Esophagus squamous epithelium (tissue), 5 donors: Measurements from ENCODE around the gene KIF26B. TPM values are rescaled to one million over a fixed set of nuclear protein-coding genes. Genes with fewer than 3 reads are reported as not detected.

Source experiments
- DNase-seq: peaks from one replicate; lab custom pipeline; 2025; lab: John Stamatoyannopoulos, UW
- H3K27ac ChIP-seq, 4 donors: fragments of 200-600 bp; sonication (generic); one replicate each; pipeline ENCODE4 v1.5.1; 2016 to 2019; ENCODE audit warnings: mild to moderate bottlenecking in 1 of 4
- H3K27me3 ChIP-seq, 4 donors: fragments of 200-600 bp; sonication (generic); 1 replicate in 3 of 4; 2 replicates in 1 of 4; pipeline versions ENCODE4 v1.5.1 to v1.6.0; 2017 to 2021; ENCODE audit warnings: antibody characterized with exemption in 1 of 4
- H3K36me3 ChIP-seq, 3 donors: fragments of 200-600 bp; sonication (generic); one replicate each; pipeline ENCODE4 v1.5.1; 2016 to 2019
- H3K4me1 ChIP-seq, 3 donors: fragments of 200-600 bp; sonication (generic); one replicate each; pipeline ENCODE4 v1.5.1; 2017 to 2019
- H3K4me3 ChIP-seq, 4 donors: fragments of 200-600 bp; sonication (generic); 1 replicate in 3 of 4; 2 replicates in 1 of 4; pipeline ENCODE4 v1.5.1; 2016 to 2019; ENCODE audit warnings: mild to moderate bottlenecking in 2 of 4, moderate library complexity in 1 of 4
- H3K9me3 ChIP-seq, 3 donors: fragments of 200-600 bp; sonication (generic); one replicate each; pipeline ENCODE4 v1.5.1; 2016 to 2019
- POLR2A ChIP-seq, 4 donors: fragments of 450-650 bp; IDR thresholded peaks; one replicate each; pipeline ENCODE4 v1.6.1; 2017; ENCODE audit warnings: antibody characterized with exemption in 4 of 4, mild to moderate bottlenecking in 4 of 4, moderate library complexity in 3 of 4
- WGBS, 2 donors: methylation state at CpG; one replicate each; pipeline ENCODE4 v1.1.5; 2018; 5-methylcytosine and 5-hydroxymethylcytosine counted together
- intact Hi-C: fragments of 100-400 bp; cut with DNase I; formaldehyde crosslinking; loops from one replicate; pipeline ENCODE4 v1.15.0; 2022
- total RNA-seq, 4 donors: library from RNA; depleted of rRNA; stranded (reverse); fragments of >200 nt; gene quantifications; one replicate each; pipeline ENCODE4 v1.1.0, GENCODE V29; 2016
- TF ChIP-seq, protein P1 (sequence below), 6 experiments: fragments of 450-650 bp in 4 of 6; fragments of 200-600 bp in 2 of 6; sonication (generic) in 2 of 6; IDR thresholded peaks; one replicate each; pipeline ENCODE4 v1.5.1; 2016 to 2019; ENCODE audit warnings: antibody characterized with exemption in 6 of 6, mild to moderate bottlenecking in 4 of 6, moderate library complexity in 4 of 6
- donor health status: DM: yes; HTN: yes; CAD: no.

The KIF26B gene
- total RNA-seq, 4 donors from 2014 or later, result 0.23 to 2.7 (median 1.0) TPM

DNA sequence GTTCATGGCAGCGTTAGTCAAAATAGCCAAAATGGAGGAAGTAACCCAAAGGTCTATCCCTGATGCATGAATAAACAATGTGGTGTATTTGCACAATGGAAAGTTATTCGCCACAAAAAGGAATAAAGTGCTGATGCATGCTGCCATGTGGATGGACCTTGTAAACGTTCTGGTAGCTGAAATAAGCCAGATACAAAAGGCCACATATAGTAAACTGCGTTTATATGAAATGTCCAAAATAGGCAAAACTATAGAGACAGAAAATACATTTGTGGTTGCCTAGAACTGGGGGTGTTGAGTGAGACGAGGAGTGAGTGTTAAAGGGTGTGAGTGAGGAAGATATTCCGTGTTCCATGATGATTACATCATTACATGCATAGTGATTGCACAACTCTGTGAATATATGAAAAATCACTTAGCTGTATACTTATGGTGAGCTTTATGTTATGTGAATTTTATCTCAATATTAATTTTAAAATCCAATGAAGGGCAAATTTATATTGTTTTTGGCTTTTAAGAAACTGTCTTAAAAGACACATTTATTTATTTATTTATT is 321.3 kb downstream of the KIF26B start:
- no peaks in the 10 kb centered on the region for H3K27me3 ChIP-seq
- no peaks in the 10 kb centered on the region for H3K9me3 ChIP-seq
- TF ChIP-seq, protein P1, sequence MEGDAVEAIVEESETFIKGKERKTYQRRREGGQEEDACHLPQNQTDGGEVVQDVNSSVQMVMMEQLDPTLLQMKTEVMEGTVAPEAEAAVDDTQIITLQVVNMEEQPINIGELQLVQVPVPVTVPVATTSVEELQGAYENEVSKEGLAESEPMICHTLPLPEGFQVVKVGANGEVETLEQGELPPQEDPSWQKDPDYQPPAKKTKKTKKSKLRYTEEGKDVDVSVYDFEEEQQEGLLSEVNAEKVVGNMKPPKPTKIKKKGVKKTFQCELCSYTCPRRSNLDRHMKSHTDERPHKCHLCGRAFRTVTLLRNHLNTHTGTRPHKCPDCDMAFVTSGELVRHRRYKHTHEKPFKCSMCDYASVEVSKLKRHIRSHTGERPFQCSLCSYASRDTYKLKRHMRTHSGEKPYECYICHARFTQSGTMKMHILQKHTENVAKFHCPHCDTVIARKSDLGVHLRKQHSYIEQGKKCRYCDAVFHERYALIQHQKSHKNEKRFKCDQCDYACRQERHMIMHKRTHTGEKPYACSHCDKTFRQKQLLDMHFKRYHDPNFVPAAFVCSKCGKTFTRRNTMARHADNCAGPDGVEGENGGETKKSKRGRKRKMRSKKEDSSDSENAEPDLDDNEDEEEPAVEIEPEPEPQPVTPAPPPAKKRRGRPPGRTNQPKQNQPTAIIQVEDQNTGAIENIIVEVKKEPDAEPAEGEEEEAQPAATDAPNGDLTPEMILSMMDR (IDR thresholded peaks at IDR 0.05), result no peak
- no peak for TF ChIP-seq POLR2A (IDR thresholded peaks at IDR 0.05)
- intact Hi-C loops, result no loop called here
- 61 to 77% methylated on average over 6 of the region's 6 CpGs for WGBS, 2 donors
- no peaks in the 10 kb centered on the region for H3K36me3 ChIP-seq
- H3K27ac ChIP-seq, result no peak overlapping the region
- no peaks in the 10 kb centered on the region for H3K4me1 ChIP-seq
- H3K4me3 ChIP-seq, result no peak overlapping the region
- DNase-seq, result no peak

- no peaks in the 10 kb centered on the region for H3K27me3 ChIP-seq
- DNase-seq, result no peak
- intact Hi-C loops, result no loop called here
- H3K9me3 ChIP-seq, result no peaks in the 10 kb centered on the region
- no peak overlapping the region for H3K27ac ChIP-seq
- H3K4me1 ChIP-seq, result no peaks in the 10 kb centered on the region
- H3K4me3 ChIP-seq, result no peak overlapping the region
- 66 to 86% methylated on average over 8 of the region's 8 CpGs for WGBS, 2 donors
- H3K36me3 ChIP-seq, result no peaks in the 10 kb centered on the region
- no peak for TF ChIP-seq POLR2A (IDR thresholded peaks at IDR 0.05)
- TF ChIP-seq, protein P1 (IDR thresholded peaks at IDR 0.05), result no peak
Observed at GRCh38 chr1:245477941-245478340, 323.2 kb downstream of the KIF26B start.

- TF ChIP-seq POLR2A (IDR thresholded peaks at IDR 0.05), result no peak
- TF ChIP-seq, protein P1 (IDR thresholded peaks at IDR 0.05), result no peak
- Histone ChIP-seq H3K27me3 (no peaks in the 10 kb centered on the region), H3K27ac (no peak overlapping the region), H3K36me3 (no peaks in the 10 kb centered on the region), H3K4me1 (no peaks in the 10 kb centered on the region), H3K9me3 (no peaks in the 10 kb centered on the region), H3K4me3 (no peak overlapping the region)
- intact Hi-C loops, result no loop called here
- no peak for DNase-seq
- 70 to 80% methylated on average over 6 of the region's 6 CpGs for WGBS, 2 donors
Observed at GRCh38 chr1:245480393-245481120, 325.8 kb downstream of the KIF26B start.

DNA sequence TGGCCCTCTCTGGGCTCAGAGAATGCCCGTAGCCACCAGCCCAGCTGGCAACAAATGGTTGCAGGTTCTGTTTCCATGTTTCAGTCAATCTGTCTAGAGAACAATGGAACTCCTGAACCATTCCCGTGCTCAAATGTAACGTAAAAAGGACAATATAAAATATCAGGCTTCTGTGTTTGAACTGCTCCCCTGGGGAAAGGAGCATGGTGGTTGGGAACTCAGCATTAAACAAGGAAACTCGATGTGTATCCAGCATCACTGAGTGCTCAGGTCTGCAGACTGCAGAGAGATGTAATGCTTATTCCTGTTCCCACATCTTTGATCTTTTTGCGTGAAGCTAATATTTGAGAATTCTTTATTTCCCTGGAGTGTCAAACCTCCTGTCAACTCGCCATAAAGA is 326.5 kb downstream of the KIF26B start:
- Histone ChIP-seq H3K27me3 (no peaks in the 10 kb centered on the region), H3K4me1 (no peaks in the 10 kb centered on the region), H3K9me3 (no peaks in the 10 kb centered on the region), H3K36me3 (no peaks in the 10 kb centered on the region), H3K4me3 (no peak overlapping the region), H3K27ac (no peak overlapping the region)
- DNase-seq, result no peak
- intact Hi-C loops, result no loop called here
- TF ChIP-seq, protein P1 (IDR thresholded peaks at IDR 0.05), result no peak
- TF ChIP-seq POLR2A (IDR thresholded peaks at IDR 0.05), result no peak
- 61 to 68% methylated on average over 6 of the region's 6 CpGs for WGBS, 2 donors

- Histone ChIP-seq H3K9me3 (no peaks in the 10 kb centered on the region), H3K36me3 (no peaks in the 10 kb centered on the region), H3K27me3 (no peaks in the 10 kb centered on the region), H3K4me1 (no peaks in the 10 kb centered on the region), H3K27ac (no peak overlapping the region), H3K4me3 (no peak overlapping the region)
- TF ChIP-seq POLR2A (IDR thresholded peaks at IDR 0.05), result no peak
- intact Hi-C loops, result no loop called here
- WGBS, 2 donors, result 86 to 87% methylated on average over 5 of the region's 6 CpGs
- no peak for DNase-seq
Observed at GRCh38 chr1:245483247-245483646, 328.5 kb downstream of the KIF26B start.
